Uterus (tissue), 2 donors: Measurements from ENCODE around the gene GPR158.

Experiments used
- CTCF ChIP-seq, 4 experiments: fragments of 200-600 bp in 2 of 4; fragments of 450-650 bp in 2 of 4; sonication (generic) in 2 of 4; IDR thresholded peaks; one replicate each; pipeline ENCODE4 v1.5.1; 2016 to 2019; ENCODE audit warnings: antibody characterized with exemption in 4 of 4, mild to moderate bottlenecking in 2 of 4, moderate library complexity in 1 of 4
- POLR2A ChIP-seq, 2 donors: fragments of 450-650 bp; IDR thresholded peaks; one replicate each; pipeline ENCODE4 v1.6.1; 2016; ENCODE audit warnings: antibody characterized with exemption in 2 of 2, mild to moderate bottlenecking in 1 of 2, moderate library complexity in 1 of 2

DNA sequence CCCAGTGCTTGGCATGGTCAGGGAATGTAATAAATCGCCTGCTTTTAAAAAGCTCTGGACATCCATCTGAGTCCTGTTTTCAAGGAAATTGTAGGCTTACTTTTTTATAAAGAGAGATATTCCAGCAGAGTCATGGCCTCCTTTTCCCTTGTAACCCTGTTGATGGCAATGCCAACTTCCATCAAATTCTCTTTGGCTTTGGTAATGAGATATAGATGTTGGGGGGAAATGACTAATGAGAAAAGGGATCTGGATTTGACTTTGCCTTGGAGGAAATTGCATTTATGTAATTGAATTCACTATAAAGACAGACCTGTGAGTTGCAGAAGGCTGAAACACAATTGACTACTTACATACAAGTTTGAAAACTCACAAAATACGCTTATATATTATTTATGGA, 347.5 kb downstream of the GPR158 start:
- no peak for TF ChIP-seq POLR2A (IDR thresholded peaks at IDR 0.05)
- TF ChIP-seq CTCF (IDR thresholded peaks at IDR 0.05), result no peak
